Ovary (tissue), 9 donors: ENCODE data around the gene ELL2. TPM values are rescaled to one million over a fixed set of nuclear protein-coding genes. Genes with fewer than 3 reads are reported as not detected.

Experiments
- DNase-seq, 5 donors: peaks; one replicate each; pipeline ENCODE4 v3.0.0-alpha.2; 2019 to 2020
- H3K27ac ChIP-seq, 2 donors: fragments of 200-600 bp; one replicate each; pipeline versions ENCODE4 v1.5.1 to v1.8.0; 2019 to 2022
- H3K27me3 ChIP-seq: fragments of 200-600 bp; one replicate; pipeline ENCODE4 v1.8.0; 2022
- H3K36me3 ChIP-seq: fragments of 200-600 bp; sonication (generic); one replicate; pipeline ENCODE4 v1.5.1; 2019
- H3K4me1 ChIP-seq: one replicate; pipeline ENCODE4 v1.8.1; 2013; ENCODE audit warnings: mild to moderate bottlenecking, moderate library complexity; ENCODE audit not compliant: insufficient read depth
- H3K4me3 ChIP-seq: fragments of 200-600 bp; sonication (generic); one replicate; pipeline ENCODE4 v1.5.1; 2017
- H3K9me3 ChIP-seq, 2 donors: fragments of 200-600 bp in 1 of 2; sonication (generic) in 1 of 2; one replicate each; pipeline versions ENCODE4 v1.5.1 to v1.8.1; 2013 to 2019; ENCODE audit warnings: mild to moderate bottlenecking in 1 of 2, moderate library complexity in 1 of 2
- CTCF ChIP-seq, 3 donors: fragments of 450-650 bp in 2 of 3; fragments of 200-600 bp in 1 of 3; IDR thresholded peaks; one replicate each; pipeline versions ENCODE4 v1.5.1 to v1.8.0; 2016 to 2022; ENCODE audit warnings: antibody characterized with exemption in 3 of 3, mild to moderate bottlenecking in 1 of 3
- EP300 ChIP-seq: sonication (generic); formaldehyde crosslinking; IDR thresholded peaks from one replicate; pipeline ENCODE4 v1.6.1; 2017; ENCODE audit warnings: antibody characterized with exemption
- POLR2A ChIP-seq: fragments of 450-650 bp; IDR thresholded peaks from one replicate; pipeline ENCODE4 v1.6.1; 2017; ENCODE audit warnings: antibody characterized with exemption, mild to moderate bottlenecking, moderate library complexity
- WGBS, 3 donors: extraction: QIAGEN DNeasy Blood & Tissue Kit in 1 of 3; methylation state at CpG; one replicate each; pipeline versions ENCODE4 v1.1.5 to v1.1.7; 2013 to 2017; 5-methylcytosine and 5-hydroxymethylcytosine counted together
- intact Hi-C, 4 donors: fragments of 100-400 bp; cut with DNase I; formaldehyde crosslinking; loops; one replicate each; pipeline versions ENCODE4 v1.11.0 to v1.15.1; 2022 to 2023
- polyA plus RNA-seq, 2 donors: library from polyadenylated mRNA; stranded (reverse); fragments of 200-250 nt in 1 of 2; fragments of 350-450 nt in 1 of 2; fragmentation: Illumina TruSeq in 1 of 2; extraction: RNeasy Lipid Tissue Mini Kit (QIAGEN cat#74804) in 1 of 2; gene quantifications; one replicate each; pipeline ENCODE4 v1.2.3, GENCODE V29; 2013 to 2014
- total RNA-seq, 7 donors: library from RNA; depleted of rRNA in 2 of 7; stranded (reverse); fragments of >200 nt in 2 of 7; fragmentation: NEBNext Ultra II Directional in 3 of 7; extraction: Animal tissue kit (Norgen Biotek cat#: 25700) in 3 of 7; gene quantifications; one replicate each; pipeline versions ENCODE4 v1.1.0 to v1.2.4, GENCODE V29; 2016 to 2023
- donor health status: DM: no; HTN: no; CAD: no; lungs with moderate emphysema.
- donor health status: DM: no; HTN: no; CAD: no.
- donor health status: Bipolar disorder and iron deficiency.
- donor health status: DM: yes; HTN: yes; CAD: no.
- donor health status: DM: no; HTN: no; CAD: no.
- donor health status: DM: yes; HTN: yes; CAD: no.

ELL2 gene
- total and polyA plus RNA-seq, 9 donors, result 7.2 to 73.2 (median 25.1) TPM

- Histone ChIP-seq H3K36me3 (no peaks in the 10 kb centered on the region), H3K4me3 (no peak overlapping the region), H3K9me3 (no peaks in the 10 kb centered on the region), H3K27ac (no peak overlapping the region), H3K4me1 (no peaks in the 10 kb centered on the region), H3K27me3 (no peaks in the 10 kb centered on the region)
- no peak for TF ChIP-seq EP300
- no peak for TF ChIP-seq CTCF (IDR thresholded peaks at IDR 0.05)
- TF ChIP-seq POLR2A, result no peak
- WGBS, 3 donors, result 31 to 57% (median 46%) methylated on average over 1 of the region's 1 CpG
- intact Hi-C loops, result no loop called here
- no peak for DNase-seq
Observed at GRCh38 chr5:95976606-95977005, 15.0 kb upstream of the ELL2 start.

GRCh38 chr5:95975703-95976102, 14.1 kb upstream of the ELL2 start:
- no peak overlapping the region for H3K27ac ChIP-seq
- no peak for DNase-seq

GRCh38 chr5:95973793-95974325, 12.2 kb upstream of the ELL2 start:
- TF ChIP-seq EP300, result no peak
- no peak for TF ChIP-seq POLR2A
- TF ChIP-seq CTCF (IDR thresholded peaks at IDR 0.05), result no peak
- Histone ChIP-seq H3K36me3 (no peaks in the 10 kb centered on the region), H3K27me3 (no peaks in the 10 kb centered on the region), H3K27ac (no peak overlapping the region), H3K9me3 (no peaks in the 10 kb centered on the region), H3K4me1 (no peaks in the 10 kb centered on the region), H3K4me3 (no peak overlapping the region)
- no peak for DNase-seq
- intact Hi-C loops, result no loop called here
- 67 to 74% (median 70%) methylated on average over 3 of the region's 3 CpGs for WGBS, 3 donors

More at GRCh38 chr5:95975703-95976102, 14.1 kb upstream of the ELL2 start:
- intact Hi-C loops, result no loop called here
- Histone ChIP-seq H3K9me3 (no peaks in the 10 kb centered on the region), H3K4me3 (no peak overlapping the region), H3K4me1 (no peaks in the 10 kb centered on the region), H3K27me3 (no peaks in the 10 kb centered on the region), H3K36me3 (no peaks in the 10 kb centered on the region)
- no peak for TF ChIP-seq CTCF (IDR thresholded peaks at IDR 0.05)
- TF ChIP-seq EP300, result no peak
- TF ChIP-seq POLR2A, result no peak
- WGBS, 3 donors, result 93 to 97% (median 95%) methylated on average over 1 of the region's 1 CpG

GRCh38 chr5:95972196-95972595, 10.5 kb upstream of the ELL2 start:
- H3K9me3 ChIP-seq, result no peaks in the 10 kb centered on the region
- no peaks in the 10 kb centered on the region for H3K4me1 ChIP-seq
- DNase-seq, result no peak
- H3K36me3 ChIP-seq, result no peaks in the 10 kb centered on the region
- H3K27me3 ChIP-seq, result no peaks in the 10 kb centered on the region
- no peak overlapping the region for H3K4me3 ChIP-seq
- TF ChIP-seq EP300 (no peak), CTCF (IDR thresholded peaks at IDR 0.05) (no peak), POLR2A (no peak)
- H3K27ac ChIP-seq, result no peak overlapping the region
- intact Hi-C loops, result no loop called here
